SW480 (cell line): Measurements from ENCODE around the gene PAFAH2.

Source experiments
- DNase-seq: peaks from one replicate; pipeline ENCODE4 v3.0.0-alpha.2; 2016; ENCODE audit warnings: low spot score

The PAFAH2 gene

DNA sequence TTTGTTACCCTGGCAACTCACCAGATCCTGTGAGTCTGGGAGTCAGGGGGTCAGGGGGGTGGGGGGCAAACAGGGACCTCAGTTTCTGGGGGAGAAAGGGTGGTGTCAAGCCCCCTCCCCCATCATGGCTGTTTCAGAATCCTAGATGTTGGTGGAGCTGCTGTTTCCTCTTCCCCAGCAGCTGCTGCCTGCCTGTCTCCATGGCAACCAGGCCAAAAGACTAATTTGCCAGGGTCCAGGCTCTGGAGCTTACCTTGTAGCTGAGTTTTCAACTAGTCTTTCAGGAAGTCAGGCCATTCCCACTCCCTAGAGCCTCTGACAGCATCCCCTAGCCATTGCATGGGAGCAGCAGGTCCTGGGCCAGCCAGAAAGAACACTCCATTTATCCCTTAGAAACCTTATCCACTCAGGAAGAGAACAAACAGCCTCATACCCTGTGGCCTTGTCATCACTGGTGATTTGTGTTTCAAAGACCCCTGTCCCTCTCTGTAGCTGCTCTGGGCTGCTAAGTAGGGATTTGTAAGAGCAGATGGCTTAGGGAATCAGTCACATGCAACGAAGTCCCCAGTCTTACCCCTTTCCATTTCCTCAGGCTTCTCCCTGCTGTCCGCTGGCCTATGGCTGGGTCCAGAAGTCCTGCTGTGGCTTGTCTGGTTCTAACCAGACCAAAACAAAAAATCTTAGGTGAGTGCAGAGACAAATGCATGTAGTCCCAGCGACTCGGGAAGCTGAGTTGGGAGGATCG is 70.2 kb downstream of the PAFAH2 start:
- DNase-seq: no peak

DNA sequence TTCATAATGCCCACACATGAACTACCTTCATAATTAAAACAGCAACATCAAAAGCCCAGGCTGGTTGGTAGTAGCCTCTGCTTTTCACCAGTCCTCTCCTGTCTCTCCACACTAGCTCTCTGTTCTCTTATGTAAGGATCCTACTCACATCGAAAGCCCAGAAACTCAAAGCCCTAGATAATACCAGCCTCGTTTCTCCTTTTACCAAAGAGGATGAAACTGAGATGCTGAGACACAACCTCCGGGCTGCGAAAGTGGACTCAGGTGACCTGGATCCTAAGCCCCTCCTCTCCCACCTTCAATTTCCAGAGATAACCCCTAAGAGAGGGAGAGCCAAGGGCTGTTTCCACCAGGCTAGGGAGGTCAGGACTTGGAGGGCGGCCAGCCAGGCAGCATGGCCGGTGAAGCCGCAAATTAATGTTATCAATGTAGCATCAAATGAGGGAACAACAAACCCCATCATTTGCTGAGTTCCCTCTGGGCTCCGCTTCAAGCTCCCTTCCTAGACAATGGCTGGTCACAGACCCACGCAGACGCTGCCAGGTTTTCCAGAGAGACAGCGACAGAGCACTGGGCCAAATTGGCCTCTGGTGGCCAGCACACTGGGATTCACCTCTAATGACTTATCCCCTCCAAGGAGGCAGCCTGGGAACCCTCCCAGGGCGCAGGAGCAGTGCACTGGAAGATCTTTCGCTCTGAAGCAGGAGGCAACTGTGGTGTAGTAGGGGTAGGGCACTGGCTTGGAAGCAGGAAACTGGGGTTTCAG is 70.9 kb downstream of the PAFAH2 start:
- DNase-seq: no peak

DNA sequence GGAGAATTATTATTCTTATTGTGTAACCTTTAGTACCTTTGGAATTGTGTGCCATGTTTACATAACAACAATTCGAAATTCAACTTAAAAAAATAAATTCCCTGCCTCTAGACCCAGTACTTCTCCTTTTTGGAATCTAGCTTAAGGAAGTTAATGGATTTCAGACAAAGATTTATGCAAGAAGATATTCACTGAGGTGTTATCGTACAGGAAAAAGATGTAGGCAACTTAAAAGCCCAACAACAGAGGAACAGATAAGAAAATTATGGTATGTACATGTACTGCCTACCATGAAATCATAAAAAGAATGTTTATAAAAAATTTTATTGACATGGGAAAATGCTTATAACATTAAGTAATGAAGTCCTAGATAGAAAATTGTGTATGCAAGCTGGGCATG is 73.4 kb downstream of the PAFAH2 start:
- no peak for DNase-seq

DNA sequence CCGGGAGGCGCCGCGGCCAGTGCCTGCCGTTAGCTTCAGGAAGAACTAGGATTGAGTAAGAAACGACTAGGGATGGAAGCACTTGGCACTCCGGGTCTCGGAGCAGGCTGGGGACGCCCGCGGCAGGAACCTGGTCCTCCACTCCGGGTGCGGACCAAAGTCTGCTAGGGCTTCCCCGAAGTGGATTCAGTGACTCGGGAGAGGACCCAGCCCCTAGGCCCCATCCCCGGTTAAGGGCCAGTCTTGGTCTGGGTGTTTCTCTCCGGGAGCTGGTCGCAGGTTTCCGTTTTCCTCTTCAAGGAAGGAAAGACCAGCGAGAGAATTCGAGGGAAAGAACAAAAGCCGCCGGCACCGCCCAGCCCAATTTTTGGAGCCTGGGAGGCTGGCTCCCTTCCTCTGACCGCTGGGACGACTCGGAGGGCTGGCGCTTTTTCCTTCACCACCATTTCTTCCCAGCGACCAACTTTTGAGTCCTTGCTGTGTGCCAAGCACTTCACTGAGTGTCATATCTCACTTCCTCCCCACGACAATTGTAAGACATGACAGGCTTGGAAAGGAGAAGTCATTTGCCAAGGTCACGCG is 74.8 kb downstream of the PAFAH2 start:
- DNase-seq: peak; percentile 29

DNA sequence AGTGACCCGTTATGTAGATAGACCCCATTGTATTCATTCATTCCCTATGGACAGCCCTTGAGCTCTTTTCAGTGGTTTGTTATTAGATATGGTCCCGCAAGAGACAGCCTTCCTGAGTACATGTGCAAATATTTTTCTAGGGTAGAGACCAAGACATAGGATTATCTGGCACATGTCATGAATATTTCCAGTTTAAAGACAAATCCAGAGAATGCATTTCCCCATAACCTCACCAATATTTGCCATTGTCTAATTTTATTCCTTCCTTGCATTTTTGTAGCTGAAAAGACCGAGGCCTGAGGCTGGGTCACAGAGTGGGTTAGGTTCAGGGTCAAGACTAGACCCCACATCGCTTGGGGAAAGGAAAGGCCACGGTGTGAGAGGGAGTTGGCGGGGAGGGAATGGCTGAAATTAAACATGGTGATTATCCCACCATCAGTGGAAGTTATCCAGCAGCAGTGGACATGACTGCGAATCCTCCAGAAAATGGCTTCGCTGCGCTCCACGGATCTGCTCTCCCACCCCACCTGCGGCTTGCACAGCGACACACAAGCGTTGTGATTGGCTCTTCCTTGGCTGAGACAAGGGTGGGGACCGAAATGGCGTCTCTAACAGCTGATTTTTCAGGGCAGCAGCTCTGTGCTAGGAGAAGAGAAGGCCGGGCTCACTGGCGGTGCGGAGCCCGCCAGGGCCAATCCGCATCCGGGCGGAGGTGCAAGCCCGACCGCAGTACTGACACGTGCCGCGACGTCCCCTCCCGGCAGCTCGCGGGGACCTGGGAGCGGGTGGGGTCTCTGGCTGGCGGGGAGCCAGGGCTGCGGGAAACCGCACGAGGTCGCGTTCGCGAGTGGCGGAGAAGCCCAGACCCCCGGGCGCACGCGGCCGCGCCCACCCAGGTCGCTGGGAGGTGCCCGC is 75.5 kb downstream of the PAFAH2 start:
- peak; percentile 61 for DNase-seq

DNA sequence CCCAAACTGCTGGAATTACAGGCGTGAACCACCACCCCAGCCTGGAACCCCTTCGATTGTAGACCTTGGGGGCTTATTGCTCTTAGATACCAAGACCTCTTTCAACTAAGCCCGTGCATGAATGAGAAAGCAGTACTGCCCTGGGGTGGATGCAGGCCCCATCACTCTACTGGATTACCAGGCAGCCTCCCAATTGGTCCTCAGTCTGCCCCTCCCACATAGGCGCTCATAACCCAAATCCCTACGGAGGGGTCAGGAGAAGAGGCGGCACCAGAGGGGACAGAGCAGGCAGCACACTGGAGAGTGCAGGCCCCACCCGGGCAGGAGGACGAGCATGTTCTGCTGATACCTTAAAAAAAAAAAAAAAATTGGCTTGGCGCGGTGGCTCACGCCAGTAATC is 79.2 kb downstream of the PAFAH2 start:
- DNase-seq: no peak

DNA sequence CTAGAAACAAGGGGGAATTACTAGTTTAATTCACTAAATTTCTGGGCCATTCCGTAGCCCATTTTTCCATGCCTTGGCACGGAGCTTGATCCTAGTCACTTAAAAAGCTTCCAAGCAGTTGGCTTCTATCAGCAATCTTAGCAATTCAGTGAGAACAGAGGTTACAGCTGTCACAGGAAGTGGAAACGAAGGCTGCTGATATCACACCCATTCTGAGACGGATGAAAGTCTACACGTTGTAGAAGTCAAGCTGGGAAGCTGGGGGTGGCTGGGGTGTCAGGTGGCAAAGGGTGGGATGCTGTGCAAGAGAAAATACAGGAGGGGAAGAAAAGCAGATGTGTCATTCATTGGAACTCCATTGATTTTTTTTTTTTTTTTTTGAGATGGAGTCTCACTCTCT is 79.9 kb downstream of the PAFAH2 start:
- no peak for DNase-seq

DNA sequence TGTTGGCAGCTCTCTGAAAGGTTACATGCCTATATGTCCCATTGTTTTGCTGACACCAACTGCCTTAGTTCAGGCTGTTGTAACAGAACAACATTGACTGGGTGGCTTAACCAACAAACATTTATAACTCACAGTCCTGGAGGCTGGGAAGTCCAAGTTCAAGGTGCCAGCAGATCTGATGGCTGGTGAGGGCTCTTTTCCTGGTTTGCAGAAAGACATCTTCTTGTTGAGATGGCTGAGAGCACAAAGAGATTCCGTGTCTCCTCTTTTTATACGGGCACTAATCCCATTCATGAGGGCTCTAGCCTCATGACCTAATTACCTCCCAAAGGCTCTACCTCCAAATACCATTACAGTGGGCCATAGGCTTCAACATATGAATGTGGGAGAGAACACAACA is 81.4 kb downstream of the PAFAH2 start:
- no peak for DNase-seq

DNA sequence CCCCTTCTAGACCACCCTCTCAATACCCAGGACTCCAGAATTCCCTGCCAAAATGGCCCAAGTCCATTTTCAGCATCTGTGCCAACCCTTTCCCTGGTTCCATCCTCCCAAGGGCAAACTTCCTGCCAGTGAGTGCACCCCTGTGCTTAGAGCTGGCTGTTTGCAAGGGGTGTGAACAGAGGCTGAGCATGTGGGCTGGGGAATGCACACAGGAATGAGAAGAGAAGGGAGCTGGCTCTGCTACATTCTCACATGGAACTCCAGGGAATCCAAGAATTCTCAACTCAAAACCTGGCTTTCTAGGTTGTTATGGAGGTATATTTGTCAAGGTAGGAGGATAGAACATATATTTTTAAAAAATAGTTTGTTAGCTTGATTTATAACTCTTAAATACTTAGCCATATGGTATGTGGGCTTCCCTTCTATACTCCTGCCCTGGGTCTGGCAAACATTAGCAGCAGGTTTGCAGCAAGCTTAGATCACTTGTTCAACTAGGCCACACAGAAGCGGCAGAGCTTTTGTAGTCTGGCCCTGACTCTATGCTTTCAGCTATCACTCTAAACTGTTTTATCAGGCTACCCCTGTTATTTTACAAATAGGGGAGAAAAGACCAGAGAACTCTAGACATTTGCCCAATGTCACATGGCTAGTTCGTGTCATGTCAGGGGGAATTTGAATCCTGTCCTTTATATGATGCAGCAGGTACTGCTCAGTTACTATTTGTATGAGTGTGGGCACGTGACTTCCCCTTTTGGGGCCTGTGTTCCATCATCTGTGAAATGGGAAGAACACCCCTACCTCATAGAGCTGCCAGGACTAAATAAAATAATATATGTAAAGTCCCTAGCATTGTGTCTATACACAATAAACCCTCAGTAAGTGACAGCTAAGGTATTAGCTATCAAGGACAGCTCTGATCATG is 83.5 kb downstream of the PAFAH2 start:
- DNase-seq: peak; percentile 16

DNA sequence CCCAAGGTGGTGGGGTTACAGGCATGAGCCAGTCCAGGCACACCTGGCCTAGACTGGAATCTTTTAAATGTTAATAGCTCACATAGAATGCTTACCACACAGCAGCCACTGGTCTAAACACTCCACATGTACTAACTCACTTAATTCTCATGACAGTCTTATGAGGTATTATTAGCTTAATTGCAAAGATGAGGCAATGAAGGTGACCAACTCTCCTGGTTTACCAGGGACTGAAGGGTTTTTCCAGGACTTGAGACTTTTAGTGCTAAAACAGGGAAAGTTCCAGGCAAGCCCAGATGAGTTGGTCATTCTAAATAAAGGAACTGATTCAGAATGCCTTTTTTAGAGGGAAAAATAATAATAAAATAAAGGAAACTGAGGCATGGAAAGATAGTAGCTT is 84.7 kb downstream of the PAFAH2 start:
- DNase-seq: no peak

DNA sequence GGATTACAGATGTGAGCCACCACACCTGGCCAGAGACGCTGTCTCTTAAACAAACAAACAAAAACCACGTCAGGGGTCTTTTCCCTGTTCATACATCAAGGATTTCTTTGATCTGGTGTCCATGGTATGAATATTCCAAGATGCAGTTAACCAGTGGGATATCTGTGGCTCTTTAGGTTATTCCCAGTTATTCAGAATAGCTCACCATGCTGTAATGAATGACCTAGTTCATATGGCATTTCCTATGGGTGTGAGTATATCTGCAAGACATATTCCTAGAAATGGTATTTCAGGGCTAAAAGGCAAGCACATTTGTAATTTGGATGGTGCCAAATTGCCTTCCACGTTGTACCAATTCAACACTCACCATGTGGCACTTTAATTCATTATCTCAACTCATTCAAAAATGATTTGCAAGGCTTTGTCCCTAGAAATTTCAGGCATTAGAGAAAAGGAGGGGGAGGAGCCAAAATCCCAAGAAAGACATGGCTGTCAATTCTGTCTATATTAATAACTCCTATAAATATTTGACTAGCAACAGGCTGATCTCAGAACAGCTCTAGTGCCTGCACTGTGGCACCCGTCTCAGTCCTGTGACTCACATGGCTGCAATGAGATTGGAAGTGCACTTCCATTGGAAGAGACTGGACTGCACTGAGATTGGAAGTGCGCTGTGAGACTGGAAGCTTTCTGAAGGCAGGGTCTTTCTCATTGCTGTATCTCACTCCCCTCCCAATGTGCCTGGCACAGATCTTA is 85.6 kb downstream of the PAFAH2 start:
- peak; percentile 77 for DNase-seq

DNA sequence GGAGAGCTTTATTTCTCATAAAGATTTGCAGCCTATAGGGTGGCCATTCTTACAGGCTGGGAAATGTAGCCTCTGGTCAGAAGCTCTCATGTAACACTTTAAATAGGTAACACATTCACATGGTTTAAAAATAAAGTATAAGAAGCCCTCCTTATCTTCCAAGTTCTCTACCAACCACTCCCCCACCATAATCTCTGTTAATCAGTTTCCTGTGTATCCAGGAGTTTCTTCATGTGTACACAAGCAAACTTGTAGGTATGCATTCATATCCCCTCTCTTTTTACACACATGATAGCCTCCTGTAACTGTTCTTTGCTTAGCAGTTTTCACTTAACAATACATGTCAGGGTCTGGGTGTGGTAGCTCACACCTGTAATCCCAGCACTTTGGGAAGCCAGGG is 86.7 kb downstream of the PAFAH2 start:
- no peak for DNase-seq
